Measurements from ENCODE around the gene PNMA6A. TPM values are rescaled to one million over a fixed set of nuclear protein-coding genes. Genes with fewer than 3 reads are reported as not detected.
"Not testable (repeated sequence)": the region's sequence is repeated elsewhere in the genome, so short reads cannot be mapped to it uniquely, and the experiment has no call there.

PNMA6A gene
- total RNA-seq, 1 experiment from 2014 or later, result 7.4 TPM

DNA sequence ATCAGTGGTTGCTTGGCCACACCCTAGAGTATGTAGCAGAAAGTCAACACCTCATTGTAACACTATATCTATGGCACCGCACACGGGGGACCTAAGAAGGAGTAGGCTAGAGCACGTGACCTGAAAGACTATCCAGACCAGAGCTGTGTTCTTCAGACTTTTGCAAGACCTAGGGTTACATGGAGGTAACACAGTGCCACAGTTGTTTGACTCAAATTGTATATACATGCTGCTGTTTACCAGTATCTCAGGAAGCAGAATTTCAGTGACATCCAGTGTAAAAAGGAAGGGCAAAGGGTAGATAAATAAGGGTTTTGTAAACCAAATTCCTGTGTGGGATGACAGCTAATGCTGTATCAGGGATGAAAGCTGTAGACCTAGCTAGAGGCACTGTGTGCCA, 30.2 kb downstream of the PNMA6A start:
- no peak overlapping the region for H3K4me3 ChIP-seq (ENCODE audit: low read depth in 2 of 2, low read length in 2 of 2)
- intact Hi-C loops (cut with micrococcal nuclease; ENCODE audit: unreplicated experiment), result no loop called here
- ChIA-PET CTCF (no interaction called here), POLR2A (no interaction called here)
- H3K27ac ChIP-seq (ENCODE audit: low read length), result no peak overlapping the region
- ATAC-seq, result no peak
- H3K9me3 ChIP-seq (ENCODE audit: control insufficient read depth, insufficient read depth, low read depth, low read length), result no peaks in the 10 kb centered on the region
- TF ChIP-seq POLR2AphosphoS5 (IDR thresholded peaks at IDR 0.05; ENCODE audit: low read depth, low read length) (no peak), SIN3A (IDR thresholded peaks at IDR 0.05; ENCODE audit: borderline replicate concordance, insufficient read depth, low read depth, low read length) (no peak), TCF7L2 (IDR thresholded peaks at IDR 0.05; ENCODE audit: low read depth, low read length) (no peak)
- TF ChIP-seq, protein P1, sequence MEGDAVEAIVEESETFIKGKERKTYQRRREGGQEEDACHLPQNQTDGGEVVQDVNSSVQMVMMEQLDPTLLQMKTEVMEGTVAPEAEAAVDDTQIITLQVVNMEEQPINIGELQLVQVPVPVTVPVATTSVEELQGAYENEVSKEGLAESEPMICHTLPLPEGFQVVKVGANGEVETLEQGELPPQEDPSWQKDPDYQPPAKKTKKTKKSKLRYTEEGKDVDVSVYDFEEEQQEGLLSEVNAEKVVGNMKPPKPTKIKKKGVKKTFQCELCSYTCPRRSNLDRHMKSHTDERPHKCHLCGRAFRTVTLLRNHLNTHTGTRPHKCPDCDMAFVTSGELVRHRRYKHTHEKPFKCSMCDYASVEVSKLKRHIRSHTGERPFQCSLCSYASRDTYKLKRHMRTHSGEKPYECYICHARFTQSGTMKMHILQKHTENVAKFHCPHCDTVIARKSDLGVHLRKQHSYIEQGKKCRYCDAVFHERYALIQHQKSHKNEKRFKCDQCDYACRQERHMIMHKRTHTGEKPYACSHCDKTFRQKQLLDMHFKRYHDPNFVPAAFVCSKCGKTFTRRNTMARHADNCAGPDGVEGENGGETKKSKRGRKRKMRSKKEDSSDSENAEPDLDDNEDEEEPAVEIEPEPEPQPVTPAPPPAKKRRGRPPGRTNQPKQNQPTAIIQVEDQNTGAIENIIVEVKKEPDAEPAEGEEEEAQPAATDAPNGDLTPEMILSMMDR (IDR thresholded peaks at IDR 0.05), result no peak
- TF ChIP-seq, protein P2, sequence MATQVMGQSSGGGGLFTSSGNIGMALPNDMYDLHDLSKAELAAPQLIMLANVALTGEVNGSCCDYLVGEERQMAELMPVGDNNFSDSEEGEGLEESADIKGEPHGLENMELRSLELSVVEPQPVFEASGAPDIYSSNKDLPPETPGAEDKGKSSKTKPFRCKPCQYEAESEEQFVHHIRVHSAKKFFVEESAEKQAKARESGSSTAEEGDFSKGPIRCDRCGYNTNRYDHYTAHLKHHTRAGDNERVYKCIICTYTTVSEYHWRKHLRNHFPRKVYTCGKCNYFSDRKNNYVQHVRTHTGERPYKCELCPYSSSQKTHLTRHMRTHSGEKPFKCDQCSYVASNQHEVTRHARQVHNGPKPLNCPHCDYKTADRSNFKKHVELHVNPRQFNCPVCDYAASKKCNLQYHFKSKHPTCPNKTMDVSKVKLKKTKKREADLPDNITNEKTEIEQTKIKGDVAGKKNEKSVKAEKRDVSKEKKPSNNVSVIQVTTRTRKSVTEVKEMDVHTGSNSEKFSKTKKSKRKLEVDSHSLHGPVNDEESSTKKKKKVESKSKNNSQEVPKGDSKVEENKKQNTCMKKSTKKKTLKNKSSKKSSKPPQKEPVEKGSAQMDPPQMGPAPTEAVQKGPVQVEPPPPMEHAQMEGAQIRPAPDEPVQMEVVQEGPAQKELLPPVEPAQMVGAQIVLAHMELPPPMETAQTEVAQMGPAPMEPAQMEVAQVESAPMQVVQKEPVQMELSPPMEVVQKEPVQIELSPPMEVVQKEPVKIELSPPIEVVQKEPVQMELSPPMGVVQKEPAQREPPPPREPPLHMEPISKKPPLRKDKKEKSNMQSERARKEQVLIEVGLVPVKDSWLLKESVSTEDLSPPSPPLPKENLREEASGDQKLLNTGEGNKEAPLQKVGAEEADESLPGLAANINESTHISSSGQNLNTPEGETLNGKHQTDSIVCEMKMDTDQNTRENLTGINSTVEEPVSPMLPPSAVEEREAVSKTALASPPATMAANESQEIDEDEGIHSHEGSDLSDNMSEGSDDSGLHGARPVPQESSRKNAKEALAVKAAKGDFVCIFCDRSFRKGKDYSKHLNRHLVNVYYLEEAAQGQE (IDR thresholded peaks at IDR 0.05; ENCODE audit: insufficient read depth in 1 of 2, low read depth in 2 of 2, low read length in 1 of 2), result no peak
- no TSS peak for BruUV-seq (replicated peaks)
- H3K4me1 ChIP-seq (ENCODE audit: control insufficient read depth, insufficient read depth, low read length), result no peaks in the 10 kb centered on the region
- no peak for DNase-seq (ENCODE audit: low read depth, low spot score)
- no peaks in the 10 kb centered on the region for H3K36me3 ChIP-seq (ENCODE audit: control insufficient read depth, insufficient read depth, low read length)
- H3K27me3 ChIP-seq (ENCODE audit: control insufficient read depth, insufficient read depth, low read length), result no peaks in the 10 kb centered on the region
- in situ Hi-C loops (cut with HindIII; ENCODE audit: low pct_unique_long_range_greater_than_20kb, low sequenced_read_pairs), result no loop called here

- H3K9me3 ChIP-seq (ENCODE audit: control insufficient read depth, insufficient read depth, low read depth, low read length); H3K4me1 ChIP-seq (ENCODE audit: control insufficient read depth, insufficient read depth, low read length); H3K27ac ChIP-seq (ENCODE audit: low read length); POLR2A ChIA-PET; in situ Hi-C loops (cut with HindIII; ENCODE audit: low pct_unique_long_range_greater_than_20kb, low sequenced_read_pairs); ATAC-seq; BruUV-seq (replicated peaks); H3K4me3 ChIP-seq (ENCODE audit: low read depth in 2 of 2, low read length in 2 of 2); DNase-seq (ENCODE audit: low read depth, low spot score); CTCF ChIA-PET; H3K36me3 ChIP-seq (ENCODE audit: control insufficient read depth, insufficient read depth, low read length); intact Hi-C loops (cut with micrococcal nuclease; ENCODE audit: unreplicated experiment); H3K27me3 ChIP-seq (ENCODE audit: control insufficient read depth, insufficient read depth, low read length): not testable (repeated sequence)
These were observed 32.7 kb downstream of the PNMA6A start for GRCh38 chrX:153104959-153105358.

- CTCF ChIA-PET; H3K4me1 ChIP-seq (ENCODE audit: control insufficient read depth, insufficient read depth, low read length); ATAC-seq; H3K9me3 ChIP-seq (ENCODE audit: control insufficient read depth, insufficient read depth, low read depth, low read length); in situ Hi-C loops (cut with HindIII; ENCODE audit: low pct_unique_long_range_greater_than_20kb, low sequenced_read_pairs); H3K27ac ChIP-seq (ENCODE audit: low read length); intact Hi-C loops (cut with micrococcal nuclease; ENCODE audit: unreplicated experiment); BruUV-seq (replicated peaks); POLR2A ChIA-PET; H3K27me3 ChIP-seq (ENCODE audit: control insufficient read depth, insufficient read depth, low read length); H3K4me3 ChIP-seq (ENCODE audit: low read depth in 2 of 2, low read length in 2 of 2); DNase-seq (ENCODE audit: low read depth, low spot score); H3K36me3 ChIP-seq (ENCODE audit: control insufficient read depth, insufficient read depth, low read length): not testable (repeated sequence)
These were observed 34.0 kb downstream of the PNMA6A start for GRCh38 chrX:153106092-153106801.

GRCh38 chrX:153110735-153111134, 38.5 kb downstream of the PNMA6A start:
- H3K27ac ChIP-seq (ENCODE audit: low read length); H3K4me3 ChIP-seq (ENCODE audit: low read depth in 2 of 2, low read length in 2 of 2); in situ Hi-C loops (cut with HindIII; ENCODE audit: low pct_unique_long_range_greater_than_20kb, low sequenced_read_pairs); BruUV-seq (replicated peaks); POLR2A ChIA-PET; H3K4me1 ChIP-seq (ENCODE audit: control insufficient read depth, insufficient read depth, low read length); H3K9me3 ChIP-seq (ENCODE audit: control insufficient read depth, insufficient read depth, low read depth, low read length); ATAC-seq; H3K27me3 ChIP-seq (ENCODE audit: control insufficient read depth, insufficient read depth, low read length); H3K36me3 ChIP-seq (ENCODE audit: control insufficient read depth, insufficient read depth, low read length); intact Hi-C loops (cut with micrococcal nuclease; ENCODE audit: unreplicated experiment); DNase-seq (ENCODE audit: low read depth, low spot score); CTCF ChIA-PET: not testable (repeated sequence)

DNA sequence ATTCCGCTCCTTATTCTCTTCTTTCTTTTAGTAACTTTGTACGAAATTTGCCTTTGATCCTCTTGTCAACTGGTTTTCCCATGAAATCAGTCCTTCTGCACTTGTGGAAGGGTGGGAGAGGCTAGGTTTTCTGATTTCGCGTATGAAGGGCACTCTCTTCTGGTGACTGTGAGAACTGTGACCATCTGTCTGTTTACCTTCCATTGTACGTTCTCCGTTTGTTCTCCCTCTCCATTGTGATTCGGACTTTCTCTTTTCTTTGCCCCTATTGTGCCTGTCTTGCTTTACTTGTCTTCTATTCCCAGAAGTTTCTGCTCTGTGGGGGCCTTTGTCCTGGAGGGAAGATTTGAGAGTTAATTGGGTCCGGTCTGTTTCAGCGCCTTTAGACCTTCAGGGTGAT, 41.6 kb downstream of the PNMA6A start:
- in situ Hi-C loops (cut with HindIII; ENCODE audit: low pct_unique_long_range_greater_than_20kb, low sequenced_read_pairs); BruUV-seq (replicated peaks); CTCF ChIA-PET; ATAC-seq; H3K9me3 ChIP-seq (ENCODE audit: control insufficient read depth, insufficient read depth, low read depth, low read length); H3K4me3 ChIP-seq (ENCODE audit: low read depth in 2 of 2, low read length in 2 of 2); H3K4me1 ChIP-seq (ENCODE audit: control insufficient read depth, insufficient read depth, low read length); H3K27ac ChIP-seq (ENCODE audit: low read length); POLR2A ChIA-PET; H3K27me3 ChIP-seq (ENCODE audit: control insufficient read depth, insufficient read depth, low read length); DNase-seq (ENCODE audit: low read depth, low spot score); intact Hi-C loops (cut with micrococcal nuclease; ENCODE audit: unreplicated experiment); H3K36me3 ChIP-seq (ENCODE audit: control insufficient read depth, insufficient read depth, low read length): not testable (repeated sequence)
